Activated naive CD8-positive, alpha-beta T cell treated with anti-CD3 and anti-CD28 coated beads, Interleukin-2, amount 10 ng/mL, durations not matched to agents 7 days and 5 days (primary cell): ENCODE data around the gene DOCK1. TPM values are rescaled to one million over a fixed set of nuclear protein-coding genes. Genes with fewer than 3 reads are reported as not detected.

Source experiments
- ATAC-seq: fragments of 150-1000 bp; cut with Tn5 transposase; one replicate; pipeline ENCODE4 v1.10.0; 2021; ENCODE audit warnings: low read depth, moderate library complexity
- POLR2A ChIA-PET: fragments of 350-600 bp; sonication (Branson Sonifier 250); formaldehyde crosslinking; loops from one replicate; lab custom pipeline; 2021; ENCODE audit warnings: antibody characterized with exemption; lab: Charles Lee
- DNase-seq: peaks from one replicate; pipeline ENCODE4 v3.0.0; 2021
- H3K27ac Mint-ChIP-seq: one replicate; pipeline ENCODE4 v1.8.0; 2022; ENCODE audit warnings: mild to moderate bottlenecking, mixed read lengths
- H3K27me3 Mint-ChIP-seq: one replicate; pipeline ENCODE4 v1.8.0; 2022; ENCODE audit warnings: mild to moderate bottlenecking, moderate library complexity, mixed read lengths
- H3K36me3 Mint-ChIP-seq: one replicate; pipeline ENCODE4 v1.8.0; 2021; ENCODE audit warnings: mild to moderate bottlenecking, mixed read lengths
- H3K4me1 Mint-ChIP-seq: one replicate; pipeline ENCODE4 v1.8.0; 2021; ENCODE audit warnings: mixed read lengths
- H3K4me3 Mint-ChIP-seq: one replicate; pipeline ENCODE4 v1.8.0; 2022; ENCODE audit warnings: mild to moderate bottlenecking, moderate library complexity, mixed read lengths
- H3K9me3 Mint-ChIP-seq: one replicate; pipeline ENCODE4 v1.8.0; 2021; ENCODE audit warnings: mixed read lengths
- total RNA-seq, 2 experiments: library from RNA; stranded (reverse); gene quantifications; one replicate each; pipeline ENCODE4 v1.2.3, GENCODE V29; 2021

DOCK1 gene
- total RNA-seq, 2 experiments from 2014 or later = 0.06 to 0.14 TPM

GRCh38 chr10:127374074-127374680 lies 468.9 kb downstream of the DOCK1 start:
- Mint-ChIP-seq H3K27ac (no peak overlapping the region), H3K27me3 (peaks cover 3% of the 10 kb centered on the region), H3K4me3 (no peak overlapping the region), H3K9me3 (no peaks in the 10 kb centered on the region), H3K36me3 (no peaks in the 10 kb centered on the region), H3K4me1 (no peaks in the 10 kb centered on the region)
- DNase-seq (no peak), ATAC-seq (no peak)
- POLR2A ChIA-PET = no interaction called here

- POLR2A ChIA-PET = no interaction called here
- no peak for DNase-seq
- H3K4me1 Mint-ChIP-seq = no peaks in the 10 kb centered on the region
- H3K27me3 Mint-ChIP-seq = peaks cover 3% of the 10 kb centered on the region
- H3K9me3 Mint-ChIP-seq = no peaks in the 10 kb centered on the region
- H3K36me3 Mint-ChIP-seq = no peaks in the 10 kb centered on the region
- ATAC-seq = no peak
- no peak overlapping the region for H3K27ac Mint-ChIP-seq
- H3K4me3 Mint-ChIP-seq = no peak overlapping the region
These were observed 469.7 kb downstream of the DOCK1 start for GRCh38 chr10:127374901-127375300.

- H3K27me3 Mint-ChIP-seq = peaks cover 4% of the 10 kb centered on the region
- POLR2A ChIA-PET = no interaction called here
- no peak overlapping the region for H3K4me3 Mint-ChIP-seq
- DNase-seq (no peak), ATAC-seq (no peak)
- no peaks in the 10 kb centered on the region for H3K9me3 Mint-ChIP-seq
- H3K4me1 Mint-ChIP-seq = no peaks in the 10 kb centered on the region
- no peaks in the 10 kb centered on the region for H3K36me3 Mint-ChIP-seq
- H3K27ac Mint-ChIP-seq = no peak overlapping the region
These were observed 470.2 kb downstream of the DOCK1 start for GRCh38 chr10:127375461-127375860.

- H3K27me3 Mint-ChIP-seq = peaks cover 2% of the 10 kb centered on the region
- no peak for DNase-seq
- H3K27ac Mint-ChIP-seq = no peak overlapping the region
- no peak for ATAC-seq
- no peaks in the 10 kb centered on the region for H3K36me3 Mint-ChIP-seq
- H3K4me1 Mint-ChIP-seq = no peaks in the 10 kb centered on the region
- POLR2A ChIA-PET = no interaction called here
- H3K4me3 Mint-ChIP-seq = no peak overlapping the region
- no peaks in the 10 kb centered on the region for H3K9me3 Mint-ChIP-seq
These were observed 470.8 kb downstream of the DOCK1 start for GRCh38 chr10:127376071-127376470.

GRCh38 chr10:127378628-127379027 lies 473.4 kb downstream of the DOCK1 start:
- DNase-seq (no peak), ATAC-seq (no peak)
- POLR2A ChIA-PET = no interaction called here
- no peak overlapping the region for H3K27ac Mint-ChIP-seq
- H3K9me3 Mint-ChIP-seq = no peaks in the 10 kb centered on the region
- no peaks in the 10 kb centered on the region for H3K4me1 Mint-ChIP-seq
- H3K36me3 Mint-ChIP-seq = no peaks in the 10 kb centered on the region
- H3K4me3 Mint-ChIP-seq = no peak overlapping the region
- H3K27me3 Mint-ChIP-seq = peaks cover 2% of the 10 kb centered on the region

GRCh38 chr10:127384532-127384931 lies 479.3 kb downstream of the DOCK1 start:
- no peaks in the 10 kb centered on the region for H3K36me3 Mint-ChIP-seq

GRCh38 chr10:127385066-127385465 lies 479.8 kb downstream of the DOCK1 start:
- Mint-ChIP-seq H3K27me3 (peaks cover 2% of the 10 kb centered on the region), H3K9me3 (no peaks in the 10 kb centered on the region), H3K4me1 (no peaks in the 10 kb centered on the region), H3K4me3 (no peak overlapping the region), H3K27ac (no peak overlapping the region), H3K36me3 (no peaks in the 10 kb centered on the region)
- ATAC-seq = no peak
- no peak for DNase-seq
- POLR2A ChIA-PET = no interaction called here

More at GRCh38 chr10:127384532-127384931, 479.3 kb downstream of the DOCK1 start:
- DNase-seq (no peak), ATAC-seq (no peak)
- Mint-ChIP-seq H3K9me3 (no peaks in the 10 kb centered on the region), H3K4me3 (no peak overlapping the region), H3K27ac (no peak overlapping the region), H3K4me1 (no peaks in the 10 kb centered on the region), H3K27me3 (peaks cover 2% of the 10 kb centered on the region)
- POLR2A ChIA-PET = no interaction called here

- H3K4me1 Mint-ChIP-seq = no peaks in the 10 kb centered on the region
- POLR2A ChIA-PET = no interaction called here
- no peak overlapping the region for H3K4me3 Mint-ChIP-seq
- no peak overlapping the region for H3K27ac Mint-ChIP-seq
- no peaks in the 10 kb centered on the region for H3K9me3 Mint-ChIP-seq
- DNase-seq (no peak), ATAC-seq (no peak)
- no peaks in the 10 kb centered on the region for H3K36me3 Mint-ChIP-seq
- no peaks in the 10 kb centered on the region for H3K27me3 Mint-ChIP-seq
These were observed 481.5 kb downstream of the DOCK1 start for GRCh38 chr10:127386606-127387327.

GRCh38 chr10:127391875-127392274 lies 486.6 kb downstream of the DOCK1 start:
- Mint-ChIP-seq H3K36me3 (no peaks in the 10 kb centered on the region), H3K27ac (no peak overlapping the region), H3K4me3 (no peak overlapping the region), H3K9me3 (no peaks in the 10 kb centered on the region), H3K27me3 (no peaks in the 10 kb centered on the region), H3K4me1 (no peaks in the 10 kb centered on the region)
- POLR2A ChIA-PET = no interaction called here
- no peak for ATAC-seq
- no peak for DNase-seq

GRCh38 chr10:127392351-127393235 lies 487.4 kb downstream of the DOCK1 start:
- no peak for ATAC-seq
- Mint-ChIP-seq H3K4me1 (no peaks in the 10 kb centered on the region), H3K4me3 (no peak overlapping the region), H3K36me3 (no peaks in the 10 kb centered on the region), H3K9me3 (no peaks in the 10 kb centered on the region), H3K27me3 (no peaks in the 10 kb centered on the region), H3K27ac (no peak overlapping the region)
- DNase-seq = no peak
- POLR2A ChIA-PET = no interaction called here

GRCh38 chr10:127398140-127398970 lies 493.1 kb downstream of the DOCK1 start:
- H3K27ac Mint-ChIP-seq = no peak overlapping the region
- no peaks in the 10 kb centered on the region for H3K9me3 Mint-ChIP-seq
- DNase-seq (no peak), ATAC-seq (no peak)
- peaks cover 2% of the 10 kb centered on the region for H3K27me3 Mint-ChIP-seq
- no peak overlapping the region for H3K4me3 Mint-ChIP-seq
- H3K4me1 Mint-ChIP-seq = no peaks in the 10 kb centered on the region
- no peaks in the 10 kb centered on the region for H3K36me3 Mint-ChIP-seq
- POLR2A ChIA-PET = no interaction called here

GRCh38 chr10:127398971-127399365 lies 493.7 kb downstream of the DOCK1 start:
- ATAC-seq = no peak
- Mint-ChIP-seq H3K9me3 (no peaks in the 10 kb centered on the region), H3K4me1 (no peaks in the 10 kb centered on the region), H3K27me3 (peaks cover 2% of the 10 kb centered on the region), H3K36me3 (no peaks in the 10 kb centered on the region), H3K27ac (no peak overlapping the region), H3K4me3 (no peak overlapping the region)
- POLR2A ChIA-PET = no interaction called here
- no peak for DNase-seq

- no peak overlapping the region for H3K4me3 Mint-ChIP-seq
- ATAC-seq (no peak), DNase-seq (no peak)
- H3K27me3 Mint-ChIP-seq = peaks cover 2% of the 10 kb centered on the region
- H3K4me1 Mint-ChIP-seq = no peaks in the 10 kb centered on the region
- POLR2A ChIA-PET = no interaction called here
- no peak overlapping the region for H3K27ac Mint-ChIP-seq
- no peaks in the 10 kb centered on the region for H3K9me3 Mint-ChIP-seq
- H3K36me3 Mint-ChIP-seq = no peaks in the 10 kb centered on the region
These were observed 494.4 kb downstream of the DOCK1 start for GRCh38 chr10:127399668-127400067.
